ENCODE measurements around the gene ATP11A.
"Not testable (repeated sequence)": the region's sequence is repeated elsewhere in the genome, so short reads cannot be mapped to it uniquely, and the experiment has no call there.

DNA sequence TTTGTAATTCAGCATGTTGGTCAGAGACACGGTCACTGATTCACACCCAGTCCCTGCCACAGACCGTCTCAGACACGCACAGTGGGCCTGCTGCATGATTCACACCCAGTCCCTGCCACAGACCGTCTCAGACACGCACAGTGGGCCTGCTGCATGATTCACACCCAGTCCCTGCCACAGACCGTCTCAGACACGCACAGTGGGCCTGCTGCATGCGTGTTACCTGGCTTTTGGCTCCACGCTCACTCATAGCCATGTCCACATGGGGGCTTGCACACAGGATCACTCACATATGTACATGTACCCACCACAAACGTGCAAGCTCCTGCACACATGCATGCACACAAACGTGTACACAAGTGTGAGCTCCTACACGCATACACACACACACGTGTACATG is 194.9 kb downstream of the ATP11A start:
- TF ChIP-seq, protein P1, sequence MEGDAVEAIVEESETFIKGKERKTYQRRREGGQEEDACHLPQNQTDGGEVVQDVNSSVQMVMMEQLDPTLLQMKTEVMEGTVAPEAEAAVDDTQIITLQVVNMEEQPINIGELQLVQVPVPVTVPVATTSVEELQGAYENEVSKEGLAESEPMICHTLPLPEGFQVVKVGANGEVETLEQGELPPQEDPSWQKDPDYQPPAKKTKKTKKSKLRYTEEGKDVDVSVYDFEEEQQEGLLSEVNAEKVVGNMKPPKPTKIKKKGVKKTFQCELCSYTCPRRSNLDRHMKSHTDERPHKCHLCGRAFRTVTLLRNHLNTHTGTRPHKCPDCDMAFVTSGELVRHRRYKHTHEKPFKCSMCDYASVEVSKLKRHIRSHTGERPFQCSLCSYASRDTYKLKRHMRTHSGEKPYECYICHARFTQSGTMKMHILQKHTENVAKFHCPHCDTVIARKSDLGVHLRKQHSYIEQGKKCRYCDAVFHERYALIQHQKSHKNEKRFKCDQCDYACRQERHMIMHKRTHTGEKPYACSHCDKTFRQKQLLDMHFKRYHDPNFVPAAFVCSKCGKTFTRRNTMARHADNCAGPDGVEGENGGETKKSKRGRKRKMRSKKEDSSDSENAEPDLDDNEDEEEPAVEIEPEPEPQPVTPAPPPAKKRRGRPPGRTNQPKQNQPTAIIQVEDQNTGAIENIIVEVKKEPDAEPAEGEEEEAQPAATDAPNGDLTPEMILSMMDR (IDR thresholded peaks at IDR 0.05): not testable (repeated sequence)
- TF ChIP-seq POLR2A (IDR thresholded peaks at IDR 0.05): not testable (repeated sequence)
